Stimulated activated CD4-positive, alpha-beta T cell treated with anti-CD3 and anti-CD28 coated beads, Interleukin-1b, Interleukin-23, amount 100 ng/mL, for 1 hour (primary cell): ENCODE data around the gene FKBP5.

Source experiments
- DNase-seq, 2 donors: peaks; one replicate each; pipeline ENCODE4 v3.0.0-alpha.2; 2020; ENCODE audit warnings: low read depth in 2 of 2

FKBP5 gene

GRCh38 chr6:35665573-35665972, 23.1 kb downstream of the FKBP5 start:
- DNase-seq = no peak

- no peak for DNase-seq
Measured at GRCh38 chr6:35664945-35665344, 23.8 kb downstream of the FKBP5 start.

- no peak for DNase-seq
Measured at GRCh38 chr6:35663447-35664235, 25.1 kb downstream of the FKBP5 start.

GRCh38 chr6:35662999-35663398, 25.7 kb downstream of the FKBP5 start:
- no peak for DNase-seq

- no peak for DNase-seq
Measured at GRCh38 chr6:35654883-35655282, 33.8 kb downstream of the FKBP5 start.

GRCh38 chr6:35651244-35651643, 37.5 kb downstream of the FKBP5 start:
- no peak for DNase-seq

GRCh38 chr6:35650015-35650414, 38.7 kb downstream of the FKBP5 start:
- no peak for DNase-seq

GRCh38 chr6:35648203-35648602, 40.5 kb downstream of the FKBP5 start:
- no peak for DNase-seq

- DNase-seq = no peak
Measured at GRCh38 chr6:35647400-35647799, 41.3 kb downstream of the FKBP5 start.

GRCh38 chr6:35643162-35643535, 45.6 kb downstream of the FKBP5 start:
- DNase-seq = no peak

- DNase-seq = no peak
Measured at GRCh38 chr6:35642471-35643161, 46.1 kb downstream of the FKBP5 start.

GRCh38 chr6:35640017-35640664, 48.6 kb downstream of the FKBP5 start:
- DNase-seq = no peak

GRCh38 chr6:35638679-35639078, 50.0 kb downstream of the FKBP5 start:
- DNase-seq = no peak

GRCh38 chr6:35637911-35638310, 50.8 kb downstream of the FKBP5 start:
- DNase-seq = no peak

GRCh38 chr6:35635601-35636597, 52.8 kb downstream of the FKBP5 start:
- DNase-seq = no peak

- DNase-seq = no peak
Measured at GRCh38 chr6:35634316-35634715, 54.4 kb downstream of the FKBP5 start.

- no peak for DNase-seq
Measured at GRCh38 chr6:35633579-35634089, 55.1 kb downstream of the FKBP5 start.

GRCh38 chr6:35629876-35630378, 58.8 kb downstream of the FKBP5 start:
- no peak for DNase-seq

- DNase-seq = no peak
Measured at GRCh38 chr6:35626401-35626800, 62.3 kb downstream of the FKBP5 start.

- DNase-seq = no peak
Measured at GRCh38 chr6:35624341-35625070, 64.2 kb downstream of the FKBP5 start.

- DNase-seq = no peak
Measured at GRCh38 chr6:35622283-35622682, 66.4 kb downstream of the FKBP5 start.
